ENCODE results near the gene ADRA2A. TPM values are rescaled to one million over a fixed set of nuclear protein-coding genes. Genes with fewer than 3 reads are reported as not detected.

ADRA2A gene
- total and polyA plus RNA-seq, 11 donors, result 0.19 to 3.9 (median 0.44) TPM

- Histone ChIP-seq H3K4me3 (no peak overlapping the region), H3K36me3 (no peaks in the 10 kb centered on the region), H3K27me3 (no peaks in the 10 kb centered on the region), H3K27ac (no peak overlapping the region), H3K4me1 (peaks cover 0 to 1% (median 0%) of the 10 kb centered on the region in 12 donors), H3K9me3 (peaks cover 0 to 46% (median 22%) of the 10 kb centered on the region in 12 donors)
- no peak for TF ChIP-seq POLR2A (IDR thresholded peaks at IDR 0.05)
- TF ChIP-seq, protein P1, sequence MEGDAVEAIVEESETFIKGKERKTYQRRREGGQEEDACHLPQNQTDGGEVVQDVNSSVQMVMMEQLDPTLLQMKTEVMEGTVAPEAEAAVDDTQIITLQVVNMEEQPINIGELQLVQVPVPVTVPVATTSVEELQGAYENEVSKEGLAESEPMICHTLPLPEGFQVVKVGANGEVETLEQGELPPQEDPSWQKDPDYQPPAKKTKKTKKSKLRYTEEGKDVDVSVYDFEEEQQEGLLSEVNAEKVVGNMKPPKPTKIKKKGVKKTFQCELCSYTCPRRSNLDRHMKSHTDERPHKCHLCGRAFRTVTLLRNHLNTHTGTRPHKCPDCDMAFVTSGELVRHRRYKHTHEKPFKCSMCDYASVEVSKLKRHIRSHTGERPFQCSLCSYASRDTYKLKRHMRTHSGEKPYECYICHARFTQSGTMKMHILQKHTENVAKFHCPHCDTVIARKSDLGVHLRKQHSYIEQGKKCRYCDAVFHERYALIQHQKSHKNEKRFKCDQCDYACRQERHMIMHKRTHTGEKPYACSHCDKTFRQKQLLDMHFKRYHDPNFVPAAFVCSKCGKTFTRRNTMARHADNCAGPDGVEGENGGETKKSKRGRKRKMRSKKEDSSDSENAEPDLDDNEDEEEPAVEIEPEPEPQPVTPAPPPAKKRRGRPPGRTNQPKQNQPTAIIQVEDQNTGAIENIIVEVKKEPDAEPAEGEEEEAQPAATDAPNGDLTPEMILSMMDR (IDR thresholded peaks at IDR 0.05), result no peak
- no peak for DNase-seq
- intact Hi-C loops (cut with DNase I), result no loop called here
- ATAC-seq, result no peak
Observed at GRCh38 chr10:111035542-111035941, 41.3 kb upstream of the ADRA2A start.

DNA sequence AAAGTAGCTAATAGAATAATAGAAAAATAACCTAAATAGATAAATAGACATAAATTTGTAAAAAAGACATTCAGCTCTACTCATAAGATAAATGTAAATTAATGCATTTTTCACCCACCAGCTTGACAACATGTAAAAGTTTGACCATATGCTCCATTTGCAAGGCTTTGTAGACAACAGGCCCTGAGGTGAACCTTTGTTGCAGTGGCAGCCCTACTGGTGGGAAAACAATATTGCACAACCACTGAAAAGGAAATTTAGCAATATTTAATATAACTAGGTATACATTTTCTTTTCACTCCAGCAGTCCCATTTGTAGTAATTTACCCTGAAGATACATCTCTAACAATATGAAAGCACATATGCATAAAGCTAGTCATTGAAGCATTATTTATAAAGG lies 39.0 kb upstream of the ADRA2A start:
- Histone ChIP-seq H3K36me3 (no peaks in the 10 kb centered on the region), H3K27ac (no peak overlapping the region), H3K4me1 (no peaks in the 10 kb centered on the region), H3K4me3 (no peak overlapping the region), H3K27me3 (no peaks in the 10 kb centered on the region), H3K9me3 (peaks cover 0 to 50% (median 24%) of the 10 kb centered on the region in 12 donors)
- TF ChIP-seq, protein P1 (IDR thresholded peaks at IDR 0.05), result no peak
- TF ChIP-seq POLR2A (IDR thresholded peaks at IDR 0.05), result no peak
- intact Hi-C loops (cut with DNase I), result no loop called here
- ATAC-seq (no peak), DNase-seq (no peak)

DNA sequence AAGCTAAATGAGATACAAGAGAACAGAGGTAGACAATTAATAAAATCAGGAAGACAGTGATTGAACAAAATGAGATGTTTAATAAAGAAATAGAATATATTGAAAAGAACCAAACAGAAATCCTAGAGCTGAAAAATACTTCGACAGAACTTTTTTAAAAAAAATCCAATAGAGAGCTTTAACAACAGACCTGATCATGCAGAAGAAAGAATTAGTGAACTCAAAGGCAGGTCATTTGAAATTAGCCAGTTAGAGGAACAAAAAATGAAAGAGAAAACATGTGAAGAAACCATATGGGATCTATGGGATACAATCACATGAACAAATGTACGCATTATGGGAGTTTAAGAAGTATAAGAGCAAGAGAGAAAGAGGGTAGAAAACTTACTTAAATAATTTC lies 37.3 kb upstream of the ADRA2A start:
- 82 to 87% (median 85%) methylated on average over 2 of the region's 2 CpGs for WGBS, 4 donors

GRCh38 chr10:111057006-111057405 lies 19.8 kb upstream of the ADRA2A start:
- Histone ChIP-seq H3K4me1 (no peaks in the 10 kb centered on the region), H3K9me3 (peaks cover 0 to 35% (median 4%) of the 10 kb centered on the region in 12 donors), H3K4me3 (no peak overlapping the region), H3K27me3 (peaks cover 0 to 15% (median 0%) of the 10 kb centered on the region in 9 donors), H3K36me3 (no peaks in the 10 kb centered on the region), H3K27ac (no peak overlapping the region)
- intact Hi-C loops (cut with DNase I), result no loop called here
- ATAC-seq (no peak), DNase-seq (no peak)
- WGBS, 4 donors, result 35 to 46% (median 42%) methylated on average over 1 of the region's 1 CpG
- TF ChIP-seq POLR2A (IDR thresholded peaks at IDR 0.05), result no peak
- TF ChIP-seq, protein P1 (IDR thresholded peaks at IDR 0.05), result no peak

More for the DNA sequence above, 37.3 kb upstream of the ADRA2A start:
- no peaks in the 10 kb centered on the region for H3K27me3 ChIP-seq
- no peaks in the 10 kb centered on the region for H3K36me3 ChIP-seq
- no peaks in the 10 kb centered on the region for H3K4me1 ChIP-seq
- intact Hi-C loops (cut with DNase I), result no loop called here
- no peak overlapping the region for H3K27ac ChIP-seq
- ATAC-seq (no peak), DNase-seq (no peak)
- H3K9me3 ChIP-seq, result peaks cover 0 to 40% (median 23%) of the 10 kb centered on the region in 12 donors
- H3K4me3 ChIP-seq, result no peak overlapping the region
- TF ChIP-seq POLR2A (IDR thresholded peaks at IDR 0.05), result no peak
- TF ChIP-seq, protein P1 (IDR thresholded peaks at IDR 0.05), result no peak

All from heart left ventricle (tissue), 16 donors.